Activated T-helper 17 cell treated with anti-CD3 and anti-CD28 coated beads, Interleukin-2, amount 50 U/mL, for 72 hours (primary cell): ENCODE measurements around the gene LNPK. TPM values are rescaled to one million over a fixed set of nuclear protein-coding genes. Genes with fewer than 3 reads are reported as not detected.
"Not testable (repeated sequence)": the region's sequence is repeated elsewhere in the genome, so short reads cannot be mapped to it uniquely, and the experiment has no call there.

ENCODE experiments used
- ATAC-seq: fragments of 150-1000 bp; cut with Tn5 transposase; replicated peaks from 2 replicates; pipeline ENCODE4 v1.10.0; 2021; ENCODE audit warnings: mild to moderate bottlenecking, moderate library complexity
- H3K27ac Mint-ChIP-seq: one replicate; pipeline ENCODE4 v1.8.0; 2022; ENCODE audit warnings: mixed read lengths
- H3K27me3 Mint-ChIP-seq: one replicate; pipeline ENCODE4 v1.8.0; 2022; ENCODE audit warnings: mixed read lengths
- H3K36me3 Mint-ChIP-seq: one replicate; pipeline ENCODE4 v1.8.0; 2022; ENCODE audit warnings: low read depth, mild to moderate bottlenecking, mixed read lengths
- H3K4me1 Mint-ChIP-seq: one replicate; pipeline ENCODE4 v1.8.0; 2022; ENCODE audit warnings: mixed read lengths
- H3K4me3 Mint-ChIP-seq: one replicate; pipeline ENCODE4 v1.8.0; 2022; ENCODE audit warnings: mild to moderate bottlenecking, mixed read lengths
- H3K9me3 Mint-ChIP-seq: one replicate; pipeline ENCODE4 v1.8.0; 2022; ENCODE audit warnings: mixed read lengths
- total RNA-seq, 2 donors: library from RNA; stranded (reverse); gene quantifications; one replicate each; pipeline ENCODE4 v1.2.3, GENCODE V29; 2022

The LNPK gene
- total RNA-seq, 2 donors from 2014 or later = 30.1 to 35.2 TPM

- Mint-ChIP-seq H3K36me3 (no peaks in the 10 kb centered on the region), H3K9me3 (no peaks in the 10 kb centered on the region), H3K4me1 (no peaks in the 10 kb centered on the region), H3K27ac (no peak overlapping the region), H3K27me3 (peaks cover 38% of the 10 kb centered on the region), H3K4me3 (no peak overlapping the region)
- ATAC-seq = no peak
Measured at GRCh38 chr2:175904035-175904434, 98.0 kb downstream of the LNPK start.

GRCh38 chr2:175903384-175903936 lies 98.6 kb downstream of the LNPK start:
- no peak for ATAC-seq
- Mint-ChIP-seq H3K9me3 (no peaks in the 10 kb centered on the region), H3K27me3 (peaks cover 38% of the 10 kb centered on the region), H3K36me3 (no peaks in the 10 kb centered on the region), H3K4me1 (no peaks in the 10 kb centered on the region), H3K4me3 (no peak overlapping the region), H3K27ac (no peak overlapping the region)

GRCh38 chr2:175895957-175896356 lies 106.1 kb downstream of the LNPK start:
- H3K27ac Mint-ChIP-seq, ATAC-seq, H3K4me1 Mint-ChIP-seq, H3K36me3 Mint-ChIP-seq, H3K4me3 Mint-ChIP-seq, H3K9me3 Mint-ChIP-seq: not testable (repeated sequence)
- peaks cover 32% of the 10 kb centered on the region for H3K27me3 Mint-ChIP-seq

- Mint-ChIP-seq H3K4me3 (no peak overlapping the region), H3K27ac (no peak overlapping the region), H3K36me3 (no peaks in the 10 kb centered on the region), H3K27me3 (peaks cover 26% of the 10 kb centered on the region), H3K4me1 (no peaks in the 10 kb centered on the region), H3K9me3 (peaks cover 4% of the 10 kb centered on the region)
- no peak for ATAC-seq
Measured at GRCh38 chr2:175892046-175892445, 110.0 kb downstream of the LNPK start.

- no peak overlapping the region for H3K27ac Mint-ChIP-seq
- no peak for ATAC-seq
- H3K36me3 Mint-ChIP-seq = no peaks in the 10 kb centered on the region
- H3K4me3 Mint-ChIP-seq = no peak overlapping the region
- peaks cover 4% of the 10 kb centered on the region for H3K9me3 Mint-ChIP-seq
- H3K4me1 Mint-ChIP-seq = no peaks in the 10 kb centered on the region
- peaks cover 30% of the 10 kb centered on the region for H3K27me3 Mint-ChIP-seq
Measured at GRCh38 chr2:175890636-175891242, 111.3 kb downstream of the LNPK start.

GRCh38 chr2:175889701-175890302 lies 112.3 kb downstream of the LNPK start:
- no peak for ATAC-seq
- Mint-ChIP-seq H3K36me3 (no peaks in the 10 kb centered on the region), H3K9me3 (peaks cover 4% of the 10 kb centered on the region), H3K27me3 (peaks cover 30% of the 10 kb centered on the region), H3K4me3 (no peak overlapping the region), H3K27ac (no peak overlapping the region), H3K4me1 (no peaks in the 10 kb centered on the region)

- no peak overlapping the region for H3K27ac Mint-ChIP-seq
- no peak for ATAC-seq
- peaks cover 27% of the 10 kb centered on the region for H3K27me3 Mint-ChIP-seq
- no peak overlapping the region for H3K4me3 Mint-ChIP-seq
- no peaks in the 10 kb centered on the region for H3K9me3 Mint-ChIP-seq
- no peaks in the 10 kb centered on the region for H3K4me1 Mint-ChIP-seq
- H3K36me3 Mint-ChIP-seq = no peaks in the 10 kb centered on the region
Measured at GRCh38 chr2:175887776-175888175, 114.3 kb downstream of the LNPK start.

GRCh38 chr2:175884697-175885393 lies 117.2 kb downstream of the LNPK start:
- H3K36me3 Mint-ChIP-seq = no peaks in the 10 kb centered on the region
- H3K4me1 Mint-ChIP-seq = no peaks in the 10 kb centered on the region
- H3K27ac Mint-ChIP-seq = no peak overlapping the region
- H3K27me3 Mint-ChIP-seq = peaks cover 16% of the 10 kb centered on the region
- H3K9me3 Mint-ChIP-seq = no peaks in the 10 kb centered on the region
- no peak for ATAC-seq
- no peak overlapping the region for H3K4me3 Mint-ChIP-seq

GRCh38 chr2:175883586-175884194 lies 118.4 kb downstream of the LNPK start:
- Mint-ChIP-seq H3K4me1 (no peaks in the 10 kb centered on the region), H3K4me3 (no peak overlapping the region), H3K27me3 (peaks cover 13% of the 10 kb centered on the region), H3K9me3 (no peaks in the 10 kb centered on the region), H3K36me3 (no peaks in the 10 kb centered on the region), H3K27ac (no peak overlapping the region)
- ATAC-seq = no peak

GRCh38 chr2:175879679-175880078 lies 122.4 kb downstream of the LNPK start:
- H3K4me1 Mint-ChIP-seq = no peaks in the 10 kb centered on the region
- H3K4me3 Mint-ChIP-seq = no peak overlapping the region
- H3K27me3 Mint-ChIP-seq = peaks cover 12% of the 10 kb centered on the region
- ATAC-seq = no peak
- no peaks in the 10 kb centered on the region for H3K9me3 Mint-ChIP-seq
- H3K27ac Mint-ChIP-seq = no peak overlapping the region
- H3K36me3 Mint-ChIP-seq = no peaks in the 10 kb centered on the region

- Mint-ChIP-seq H3K9me3 (no peaks in the 10 kb centered on the region), H3K4me1 (no peaks in the 10 kb centered on the region), H3K27ac (no peak overlapping the region), H3K36me3 (no peaks in the 10 kb centered on the region), H3K27me3 (peaks cover 13% of the 10 kb centered on the region), H3K4me3 (no peak overlapping the region)
- ATAC-seq = no peak
Measured at GRCh38 chr2:175877845-175878544, 124.1 kb downstream of the LNPK start.

GRCh38 chr2:175874291-175874690 lies 127.8 kb downstream of the LNPK start:
- no peak for ATAC-seq
- H3K4me1 Mint-ChIP-seq = no peaks in the 10 kb centered on the region
- H3K36me3 Mint-ChIP-seq = no peaks in the 10 kb centered on the region
- peaks cover 19% of the 10 kb centered on the region for H3K27me3 Mint-ChIP-seq
- no peaks in the 10 kb centered on the region for H3K9me3 Mint-ChIP-seq
- no peak overlapping the region for H3K27ac Mint-ChIP-seq
- no peak overlapping the region for H3K4me3 Mint-ChIP-seq
